ENCODE data around the gene ERCC4. TPM values are rescaled to one million over a fixed set of nuclear protein-coding genes. Genes with fewer than 3 reads are reported as not detected.
A peak's percentile ranks its signal among the peaks of the same experiment; 100 is the strongest.

Gene ERCC4
- total and polyA plus RNA-seq, 2 donors (not counting 1 experiment from before 2014, with no cell fraction given) = 5.9 to 10.6 TPM

DNA sequence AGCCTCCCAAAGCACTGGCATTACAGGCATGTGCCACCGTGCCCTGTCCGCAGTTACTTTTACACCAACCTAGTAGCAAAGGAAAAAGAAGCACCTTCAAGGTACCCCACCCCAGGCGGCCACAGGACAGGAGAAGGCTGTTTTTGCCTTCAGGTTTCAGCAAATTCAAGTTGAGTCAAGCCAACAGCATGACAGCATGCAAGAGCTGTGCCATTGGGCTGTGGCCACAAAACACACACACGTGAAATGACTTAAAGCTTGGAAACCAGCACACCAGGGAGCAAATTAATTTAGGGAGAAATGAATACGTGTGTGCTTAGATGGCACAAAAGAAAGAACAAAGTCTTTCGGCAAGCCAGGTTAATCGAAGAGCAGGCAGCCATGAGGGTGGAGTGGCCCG lies 39.7 kb downstream of the ERCC4 start:
- H3K79me2 ChIP-seq (ENCODE audit: control insufficient read depth, insufficient read depth, low read length) = no peaks in the 10 kb centered on the region
- H3K9me3 ChIP-seq (ENCODE audit: control insufficient read depth, insufficient read depth, low read depth, low read length) = no peaks in the 10 kb centered on the region
- TF ChIP-seq, protein P1, sequence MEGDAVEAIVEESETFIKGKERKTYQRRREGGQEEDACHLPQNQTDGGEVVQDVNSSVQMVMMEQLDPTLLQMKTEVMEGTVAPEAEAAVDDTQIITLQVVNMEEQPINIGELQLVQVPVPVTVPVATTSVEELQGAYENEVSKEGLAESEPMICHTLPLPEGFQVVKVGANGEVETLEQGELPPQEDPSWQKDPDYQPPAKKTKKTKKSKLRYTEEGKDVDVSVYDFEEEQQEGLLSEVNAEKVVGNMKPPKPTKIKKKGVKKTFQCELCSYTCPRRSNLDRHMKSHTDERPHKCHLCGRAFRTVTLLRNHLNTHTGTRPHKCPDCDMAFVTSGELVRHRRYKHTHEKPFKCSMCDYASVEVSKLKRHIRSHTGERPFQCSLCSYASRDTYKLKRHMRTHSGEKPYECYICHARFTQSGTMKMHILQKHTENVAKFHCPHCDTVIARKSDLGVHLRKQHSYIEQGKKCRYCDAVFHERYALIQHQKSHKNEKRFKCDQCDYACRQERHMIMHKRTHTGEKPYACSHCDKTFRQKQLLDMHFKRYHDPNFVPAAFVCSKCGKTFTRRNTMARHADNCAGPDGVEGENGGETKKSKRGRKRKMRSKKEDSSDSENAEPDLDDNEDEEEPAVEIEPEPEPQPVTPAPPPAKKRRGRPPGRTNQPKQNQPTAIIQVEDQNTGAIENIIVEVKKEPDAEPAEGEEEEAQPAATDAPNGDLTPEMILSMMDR (conservative IDR thresholded peaks at IDR 0.05 in 1 of 2, IDR thresholded peaks at IDR 0.05 in 1 of 2; ENCODE audit: low read depth in 1 of 2, low read length in 2 of 2) = no peak
- no peak for TF ChIP-seq EZH2 (IDR thresholded peaks at IDR 0.05; ENCODE audit: low read length, missing control alignments)
- DNase-seq (ENCODE audit: low read depth in 2 of 2) = no peak
- H4K20me1 ChIP-seq (ENCODE audit: control insufficient read depth, extremely low read depth, insufficient read depth, low read length) = no peaks in the 10 kb centered on the region
- no peak overlapping the region for H3K27ac ChIP-seq (ENCODE audit: insufficient read depth, low read length)
- no peak overlapping the region for H3K4me2 ChIP-seq (ENCODE audit: extremely low read depth, insufficient read depth, low read length)
- no peak overlapping the region for H3K4me3 ChIP-seq (replicated peaks in 1 of 4; ENCODE audit: control extremely low read depth in 1 of 4, insufficient read depth in 1 of 4, low read depth in 3 of 4, low read length in 4 of 4)
- H3K4me1 ChIP-seq (ENCODE audit: control insufficient read depth, extremely low read depth, insufficient read depth, low read length) = peaks cover 11% of the 10 kb centered on the region
- no peak overlapping the region for H2AFZ ChIP-seq (ENCODE audit: low read length)
- H3K9ac ChIP-seq (ENCODE audit: insufficient read depth, low read length) = no peak overlapping the region
- no peaks in the 10 kb centered on the region for H3K36me3 ChIP-seq (ENCODE audit: control insufficient read depth, insufficient read depth, low read length)
- no peaks in the 10 kb centered on the region for H3K27me3 ChIP-seq (ENCODE audit: control insufficient read depth, insufficient read depth, low read length)

- Histone ChIP-seq H3K36me3 (ENCODE audit: control insufficient read depth, insufficient read depth, low read length) (no peaks in the 10 kb centered on the region), H2AFZ (ENCODE audit: low read length) (no peak overlapping the region)
- peak; percentile 43 to 84 for DNase-seq (ENCODE audit: low read depth in 2 of 2)
Observed at GRCh38 chr16:13961099-13961811, 41.3 kb downstream of the ERCC4 start.

DNA sequence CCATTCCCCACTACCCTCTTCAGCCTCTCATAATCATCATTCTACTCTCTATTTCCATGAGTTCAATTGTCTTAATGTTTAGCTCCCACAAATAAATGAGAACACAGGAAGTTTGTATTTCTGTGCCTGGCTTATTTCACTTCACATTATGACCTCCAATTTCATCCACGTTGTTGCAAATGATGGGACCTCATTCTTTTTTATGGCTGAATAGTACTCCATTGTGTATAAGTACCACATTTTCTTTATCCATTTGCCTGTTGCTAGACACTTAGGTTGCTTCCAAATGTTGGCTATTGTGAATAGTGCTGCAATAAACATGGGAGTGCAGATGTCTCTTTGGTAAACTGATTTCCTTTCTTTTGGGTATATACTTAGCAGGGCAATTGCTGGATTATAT lies 42.3 kb downstream of the ERCC4 start:
- DNase-seq (ENCODE audit: low read depth in 2 of 2) = no peak
- Histone ChIP-seq H3K27me3 (ENCODE audit: control insufficient read depth, insufficient read depth, low read length) (no peaks in the 10 kb centered on the region), H4K20me1 (ENCODE audit: control insufficient read depth, extremely low read depth, insufficient read depth, low read length) (no peaks in the 10 kb centered on the region), H3K36me3 (ENCODE audit: control insufficient read depth, insufficient read depth, low read length) (no peaks in the 10 kb centered on the region), H3K4me2 (ENCODE audit: extremely low read depth, insufficient read depth, low read length) (no peak overlapping the region), H3K9ac (ENCODE audit: insufficient read depth, low read length) (no peak overlapping the region), H3K27ac (ENCODE audit: insufficient read depth, low read length) (no peak overlapping the region), H3K79me2 (ENCODE audit: control insufficient read depth, insufficient read depth, low read length) (no peaks in the 10 kb centered on the region), H3K4me1 (ENCODE audit: control insufficient read depth, extremely low read depth, insufficient read depth, low read length) (peaks cover 4% of the 10 kb centered on the region), H3K9me3 (ENCODE audit: control insufficient read depth, insufficient read depth, low read depth, low read length) (no peaks in the 10 kb centered on the region), H2AFZ (ENCODE audit: low read length) (no peak overlapping the region), H3K4me3 (replicated peaks in 1 of 4; ENCODE audit: control extremely low read depth in 1 of 4, insufficient read depth in 1 of 4, low read depth in 3 of 4, low read length in 4 of 4) (no peak overlapping the region)
- TF ChIP-seq, protein P1 (conservative IDR thresholded peaks at IDR 0.05 in 1 of 2, IDR thresholded peaks at IDR 0.05 in 1 of 2; ENCODE audit: low read depth in 1 of 2, low read length in 2 of 2) = no peak
- no peak for TF ChIP-seq EZH2 (IDR thresholded peaks at IDR 0.05; ENCODE audit: low read length, missing control alignments)

More at GRCh38 chr16:13961099-13961811, 41.3 kb downstream of the ERCC4 start:
- TF ChIP-seq, protein P1 (conservative IDR thresholded peaks at IDR 0.05 in 1 of 2, IDR thresholded peaks at IDR 0.05 in 1 of 2; ENCODE audit: low read depth in 1 of 2, low read length in 2 of 2) = no peak
- TF ChIP-seq EZH2 (IDR thresholded peaks at IDR 0.05; ENCODE audit: low read length, missing control alignments) = no peak
- Histone ChIP-seq H3K4me2 (ENCODE audit: extremely low read depth, insufficient read depth, low read length) (no peak overlapping the region), H3K79me2 (ENCODE audit: control insufficient read depth, insufficient read depth, low read length) (no peaks in the 10 kb centered on the region), H4K20me1 (ENCODE audit: control insufficient read depth, extremely low read depth, insufficient read depth, low read length) (no peaks in the 10 kb centered on the region), H3K4me1 (ENCODE audit: control insufficient read depth, extremely low read depth, insufficient read depth, low read length) (peaks cover 8% of the 10 kb centered on the region), H3K4me3 (replicated peaks in 1 of 4; ENCODE audit: control extremely low read depth in 1 of 4, insufficient read depth in 1 of 4, low read depth in 3 of 4, low read length in 4 of 4) (no peak overlapping the region), H3K27me3 (ENCODE audit: control insufficient read depth, insufficient read depth, low read length) (no peaks in the 10 kb centered on the region), H3K9me3 (ENCODE audit: control insufficient read depth, insufficient read depth, low read depth, low read length) (no peaks in the 10 kb centered on the region), H3K9ac (ENCODE audit: insufficient read depth, low read length) (no peak overlapping the region), H3K27ac (ENCODE audit: insufficient read depth, low read length) (no peak overlapping the region)
